Hematopoietic multipotent progenitor cell treated with erythropoietin and hydrocortisone succinate and interleukin-3 and kit ligand, for 6 days (in vitro differentiated cells): ENCODE measurements around the gene GRM1.

Source experiments
- DNase-seq: peaks from one replicate; pipeline ENCODE4 v3.0.0-alpha.2; 2015

GRM1 gene

GRCh38 chr6:146408583-146408982 lies 379.7 kb downstream of the GRM1 start:
- DNase-seq, result no peak

- no peak for DNase-seq
These were observed 382.2 kb downstream of the GRM1 start for GRCh38 chr6:146410851-146411595.

- no peak for DNase-seq
These were observed 390.7 kb downstream of the GRM1 start for GRCh38 chr6:146419576-146419975.

- peak; percentile 55 for DNase-seq
These were observed 391.4 kb downstream of the GRM1 start for GRCh38 chr6:146420255-146420654.

GRCh38 chr6:146422789-146423375 lies 394.0 kb downstream of the GRM1 start:
- no peak for DNase-seq

- DNase-seq, result peak; percentile 3
These were observed 394.6 kb downstream of the GRM1 start for GRCh38 chr6:146423452-146423851.

GRCh38 chr6:146426516-146426915 lies 397.7 kb downstream of the GRM1 start:
- DNase-seq, result no peak

- DNase-seq, result no peak
These were observed 401.0 kb downstream of the GRM1 start for GRCh38 chr6:146429831-146430230.

GRCh38 chr6:146433881-146434731 lies 405.2 kb downstream of the GRM1 start:
- peak; percentile 9 for DNase-seq

- DNase-seq, result no peak
These were observed 406.0 kb downstream of the GRM1 start for GRCh38 chr6:146434732-146435390.

- DNase-seq, result no peak
These were observed 413.0 kb downstream of the GRM1 start for GRCh38 chr6:146441907-146442306.

GRCh38 chr6:146444189-146444588 lies 415.3 kb downstream of the GRM1 start:
- DNase-seq, result peak; percentile 9

GRCh38 chr6:146445233-146445632 lies 416.4 kb downstream of the GRM1 start:
- DNase-seq, result no peak

GRCh38 chr6:146456886-146457285 lies 428.0 kb downstream of the GRM1 start:
- no peak for DNase-seq

- DNase-seq, result no peak
These were observed 432.1 kb downstream of the GRM1 start for GRCh38 chr6:146460941-146461340.

GRCh38 chr6:146470091-146470770 lies 441.4 kb downstream of the GRM1 start:
- DNase-seq, result no peak

GRCh38 chr6:146472918-146473317 lies 444.1 kb downstream of the GRM1 start:
- no peak for DNase-seq

- no peak for DNase-seq
These were observed 452.7 kb downstream of the GRM1 start for GRCh38 chr6:146481527-146481926.

- DNase-seq, result no peak
These were observed 455.5 kb downstream of the GRM1 start for GRCh38 chr6:146484411-146484810.
